Neural crest cell (in vitro differentiated cells): ENCODE data around the gene TNFRSF12A. TPM values are rescaled to one million over a fixed set of nuclear protein-coding genes. Genes with fewer than 3 reads are reported as not detected.

ENCODE experiments used
- DNase-seq: peaks from one replicate; pipeline ENCODE4 v3.0.0; 2021; ENCODE audit warnings: low read depth, mixed read lengths, low spot score
- H3K27ac Mint-ChIP-seq: one replicate; pipeline ENCODE4 v1.8.0; 2021; ENCODE audit warnings: mild to moderate bottlenecking, mixed read lengths; ENCODE audit not compliant: unreplicated experiment
- H3K27me3 Mint-ChIP-seq: 2 replicates; pipeline ENCODE4 v1.8.0; 2021; ENCODE audit warnings: low read depth, mild to moderate bottlenecking, mixed read lengths
- H3K36me3 Mint-ChIP-seq: 2 replicates; pipeline ENCODE4 v1.8.0; 2021; ENCODE audit warnings: low read depth, mild to moderate bottlenecking, mixed read lengths
- H3K4me1 Mint-ChIP-seq: 2 replicates; pipeline ENCODE4 v1.8.0; 2021; ENCODE audit warnings: mixed read lengths
- H3K4me3 Mint-ChIP-seq: one replicate; pipeline ENCODE4 v1.8.0; 2021; ENCODE audit warnings: mild to moderate bottlenecking, mixed read lengths
- H3K9me3 Mint-ChIP-seq: 2 replicates; pipeline ENCODE4 v1.8.0; 2021; ENCODE audit warnings: mixed read lengths
- CTCF ChIP-seq: fragments of 200-600 bp; sonication (generic); conservative IDR thresholded peaks from 2 replicates; pipeline ENCODE4 v1.5.0; 2021; ENCODE audit warnings: antibody characterized with exemption, mild to moderate bottlenecking
- total RNA-seq: library from RNA; stranded (reverse); gene quantifications from 2 replicates; pipeline ENCODE4 v1.2.1, GENCODE V29; 2021

The TNFRSF12A gene
- total RNA-seq, 1 donor from 2014 or later = 3.5 TPM

- H3K4me1 Mint-ChIP-seq = no peaks in the 10 kb centered on the region
Measured at GRCh38 chr16:2992383-2993081, 27.6 kb upstream of the TNFRSF12A start.

GRCh38 chr16:2996298-2996697 lies 23.9 kb upstream of the TNFRSF12A start:
- no peaks in the 10 kb centered on the region for H3K4me1 Mint-ChIP-seq

More at GRCh38 chr16:2992383-2993081, 27.6 kb upstream of the TNFRSF12A start:
- DNase-seq = no peak
- Mint-ChIP-seq H3K27me3 (no peaks in the 10 kb centered on the region), H3K27ac (no peak overlapping the region), H3K4me3 (no peak overlapping the region), H3K9me3 (no peaks in the 10 kb centered on the region), H3K36me3 (no peaks in the 10 kb centered on the region)
- TF ChIP-seq CTCF = no peak

GRCh38 chr16:2999929-3000328 lies 20.2 kb upstream of the TNFRSF12A start:
- DNase-seq = no peak
- Mint-ChIP-seq H3K9me3 (no peaks in the 10 kb centered on the region), H3K27ac (no peak overlapping the region), H3K36me3 (no peaks in the 10 kb centered on the region), H3K4me3 (no peak overlapping the region), H3K4me1 (no peaks in the 10 kb centered on the region), H3K27me3 (peaks cover 29% of the 10 kb centered on the region)
- no peak for TF ChIP-seq CTCF

More at GRCh38 chr16:2996298-2996697, 23.9 kb upstream of the TNFRSF12A start:
- Mint-ChIP-seq H3K4me3 (no peak overlapping the region), H3K27me3 (peaks cover 9% of the 10 kb centered on the region), H3K27ac (no peak overlapping the region), H3K9me3 (no peaks in the 10 kb centered on the region), H3K36me3 (no peaks in the 10 kb centered on the region)
- DNase-seq = no peak
- TF ChIP-seq CTCF = no peak

- H3K36me3 Mint-ChIP-seq = no peaks in the 10 kb centered on the region
- H3K27me3 Mint-ChIP-seq = peaks cover 35% of the 10 kb centered on the region
- DNase-seq = no peak
- H3K9me3 Mint-ChIP-seq = no peaks in the 10 kb centered on the region
- H3K4me1 Mint-ChIP-seq = no peaks in the 10 kb centered on the region
- H3K4me3 Mint-ChIP-seq = no peak overlapping the region
- no peak overlapping the region for H3K27ac Mint-ChIP-seq
- TF ChIP-seq CTCF = no peak
Measured at GRCh38 chr16:3000540-3000939, 19.6 kb upstream of the TNFRSF12A start.

- Mint-ChIP-seq H3K27me3 (peaks cover 43% of the 10 kb centered on the region), H3K4me3 (peak overlapping the region; percentile 44), H3K4me1 (no peaks in the 10 kb centered on the region), H3K9me3 (no peaks in the 10 kb centered on the region), H3K27ac (no peak overlapping the region), H3K36me3 (no peaks in the 10 kb centered on the region)
- no peak for DNase-seq
- TF ChIP-seq CTCF = no peak
Measured at GRCh38 chr16:3001316-3001715, 18.9 kb upstream of the TNFRSF12A start.
